Fibroblast of lung (primary cell): ENCODE results near the gene ELL. TPM values are rescaled to one million over a fixed set of nuclear protein-coding genes. Genes with fewer than 3 reads are reported as not detected.

Experiments used
- DNase-seq, 2 donors: peaks; one replicate each; pipeline versions ENCODE4 v3.0.0 to v3.0.0-alpha.2; 2010; ENCODE audit warnings: low read depth in 2 of 2
- H2AFZ ChIP-seq: 2 replicates; pipeline ENCODE4 v1.5.1; 2012; ENCODE audit warnings: low read length, control low read depth, inconsistent platforms
- H3K27ac ChIP-seq: 2 replicates; pipeline ENCODE4 v1.5.1; 2011; ENCODE audit warnings: low read length, control low read depth; ENCODE audit not compliant: insufficient read depth
- H3K27me3 ChIP-seq: 2 replicates; pipeline ENCODE4 v1.5.1; 2011; ENCODE audit warnings: mild to moderate bottlenecking, low read length; ENCODE audit not compliant: control insufficient read depth, insufficient read depth
- H3K36me3 ChIP-seq: 2 replicates; pipeline ENCODE4 v1.5.1; 2011; ENCODE audit warnings: low read length; ENCODE audit not compliant: control insufficient read depth, insufficient read depth
- H3K4me1 ChIP-seq: 2 replicates; pipeline ENCODE4 v1.5.1; 2011; ENCODE audit warnings: low read length; ENCODE audit not compliant: control insufficient read depth, insufficient read depth; ENCODE audit errors: extremely low read depth
- H3K4me2 ChIP-seq: 2 replicates; pipeline ENCODE4 v1.5.1; 2011; ENCODE audit warnings: low read length, control low read depth; ENCODE audit not compliant: insufficient read depth; ENCODE audit errors: extremely low read depth
- H3K4me3 ChIP-seq, 4 experiments: fragments of 200-600 bp in 1 of 4; sonication (generic) in 1 of 4; replicated peaks in 1 of 4; 2 replicates each; pipeline ENCODE4 v1.5.1; 2011 to 2016; ENCODE audit warnings: low read length in 4 of 4, low read depth in 3 of 4, mild to moderate bottlenecking in 3 of 4, control low read depth in 2 of 4, inconsistent platforms in 1 of 4, mixed read lengths in 1 of 4; ENCODE audit not compliant: insufficient read depth in 1 of 4; ENCODE audit errors: control extremely low read depth in 1 of 4
- H3K79me2 ChIP-seq: 2 replicates; pipeline ENCODE4 v1.5.1; 2012; ENCODE audit warnings: mild to moderate bottlenecking, low read length, inconsistent platforms; ENCODE audit not compliant: control insufficient read depth, insufficient read depth
- H3K9ac ChIP-seq: 2 replicates; pipeline ENCODE4 v1.5.1; 2011; ENCODE audit warnings: mild to moderate bottlenecking, low read length, control low read depth; ENCODE audit not compliant: insufficient read depth
- H3K9me3 ChIP-seq: 2 replicates; pipeline ENCODE4 v1.5.1; 2012; ENCODE audit warnings: low read depth, low read length; ENCODE audit not compliant: control insufficient read depth, insufficient read depth
- H4K20me1 ChIP-seq: 2 replicates; pipeline ENCODE4 v1.5.1; 2011; ENCODE audit warnings: low read length; ENCODE audit not compliant: control insufficient read depth, insufficient read depth; ENCODE audit errors: extremely low read depth
- CTCF ChIP-seq, 2 donors: IDR thresholded peaks in 1 of 2; conservative IDR thresholded peaks in 1 of 2; 1 replicate in 1 of 2; 2 replicates in 1 of 2; pipeline ENCODE4 v1.5.1; 2011 to 2012; ENCODE audit warnings: low read length in 2 of 2, control low read depth in 1 of 2, inconsistent platforms in 1 of 2, low read depth in 1 of 2, mild to moderate bottlenecking in 1 of 2
- EZH2 ChIP-seq: IDR thresholded peaks from 2 replicates; pipeline ENCODE4 v1.5.1; 2012; ENCODE audit warnings: low read length, control low read depth, mild to moderate bottlenecking; ENCODE audit errors: missing control alignments
- polyA plus RNA-seq, 2 donors: library from polyadenylated mRNA; depleted of rRNA in 1 of 2; stranded (reverse) in 1 of 2; unstranded in 1 of 2; fragments of >200 nt; gene quantifications; 2 replicates each; pipeline ENCODE4 v1.2.1, GENCODE V29; 2011 to 2012; ENCODE audit warnings: missing spikeins in 1 of 2
- total RNA-seq: library from RNA; depleted of rRNA; stranded (reverse); fragments of >200 nt; gene quantifications from 2 replicates; pipeline ENCODE4 v1.2.1, GENCODE V29; 2014

The ELL gene
- total and polyA plus RNA-seq, 2 donors (not counting 1 experiment from before 2014, with no cell fraction given) = 4.4 to 18.7 TPM

- H3K9me3 ChIP-seq = no peaks in the 10 kb centered on the region
- peaks cover 5% of the 10 kb centered on the region for H4K20me1 ChIP-seq
- peaks cover 16% of the 10 kb centered on the region for H3K4me1 ChIP-seq
- H3K27me3 ChIP-seq = no peaks in the 10 kb centered on the region
- no peaks in the 10 kb centered on the region for H3K36me3 ChIP-seq
- DNase-seq = no peak
- H3K9ac ChIP-seq = no peak overlapping the region
- no peak overlapping the region for H3K4me3 ChIP-seq
- H2AFZ ChIP-seq = no peak overlapping the region
- TF ChIP-seq CTCF (conservative IDR thresholded peaks at IDR 0.05 in 1 of 2, IDR thresholded peaks at IDR 0.05 in 1 of 2; ENCODE audit: low read depth in 1 of 2, low read length in 2 of 2) = no peak
- no peak for TF ChIP-seq EZH2
- H3K27ac ChIP-seq = no peak overlapping the region
- H3K79me2 ChIP-seq = peaks cover 90% of the 10 kb centered on the region
- H3K4me2 ChIP-seq = no peak overlapping the region
Measured at GRCh38 chr19:18499055-18499775, 22.7 kb downstream of the ELL start.

- peaks cover 89% of the 10 kb centered on the region for H3K79me2 ChIP-seq
- H4K20me1 ChIP-seq = no peaks in the 10 kb centered on the region
- no peak overlapping the region for H3K9ac ChIP-seq
- H3K4me3 ChIP-seq = no peak overlapping the region
- H3K27ac ChIP-seq = no peak overlapping the region
- H3K4me2 ChIP-seq = no peak overlapping the region
- H2AFZ ChIP-seq = no peak overlapping the region
- H3K27me3 ChIP-seq = no peaks in the 10 kb centered on the region
- no peak for DNase-seq
- no peaks in the 10 kb centered on the region for H3K36me3 ChIP-seq
- peaks cover 15% of the 10 kb centered on the region for H3K4me1 ChIP-seq
- TF ChIP-seq CTCF (conservative IDR thresholded peaks at IDR 0.05 in 1 of 2, IDR thresholded peaks at IDR 0.05 in 1 of 2; ENCODE audit: low read depth in 1 of 2, low read length in 2 of 2) (no peak), EZH2 (no peak)
- no peaks in the 10 kb centered on the region for H3K9me3 ChIP-seq
Measured at GRCh38 chr19:18496980-18497256, 25.0 kb downstream of the ELL start.

- H3K27ac ChIP-seq = no peak overlapping the region
- H3K4me3 ChIP-seq = no peak overlapping the region
- H3K4me2 ChIP-seq = no peak overlapping the region
- peaks cover 15% of the 10 kb centered on the region for H3K4me1 ChIP-seq
- TF ChIP-seq CTCF (conservative IDR thresholded peaks at IDR 0.05 in 1 of 2, IDR thresholded peaks at IDR 0.05 in 1 of 2; ENCODE audit: low read depth in 1 of 2, low read length in 2 of 2) = no peak
- TF ChIP-seq EZH2 = no peak
- peaks cover 84% of the 10 kb centered on the region for H3K79me2 ChIP-seq
- no peak overlapping the region for H2AFZ ChIP-seq
- no peaks in the 10 kb centered on the region for H3K36me3 ChIP-seq
- peak in 1 of 2 donors; percentile 59 for DNase-seq
- no peaks in the 10 kb centered on the region for H3K27me3 ChIP-seq
- H3K9me3 ChIP-seq = no peaks in the 10 kb centered on the region
- no peak overlapping the region for H3K9ac ChIP-seq
- no peaks in the 10 kb centered on the region for H4K20me1 ChIP-seq
Measured at GRCh38 chr19:18496167-18496979, 25.5 kb downstream of the ELL start.
